Activated CD4-positive, alpha-beta memory T cell treated with anti-CD3 and anti-CD28 coated beads, Interleukin-2, amount 10 ng/mL, durations not matched to agents 7 days and 5 days (primary cell): ENCODE data around the gene PSG6. TPM values are rescaled to one million over a fixed set of nuclear protein-coding genes. Genes with fewer than 3 reads are reported as not detected.
A peak's percentile ranks its signal among the peaks of the same experiment; 100 is the strongest.
"Not testable (repeated sequence)": the region's sequence is repeated elsewhere in the genome, so short reads cannot be mapped to it uniquely, and the experiment has no call there.

Experiments
- CTCF ChIA-PET: fragments of 350-600 bp; sonication (Branson Sonifier 250); formaldehyde crosslinking; loops from one replicate; lab custom pipeline; 2021; ENCODE audit warnings: antibody characterized with exemption, inconsistent platforms; lab: Charles Lee
- POLR2A ChIA-PET: fragments of 350-600 bp; sonication (Branson Sonifier 250); formaldehyde crosslinking; loops from one replicate; lab custom pipeline; 2021; ENCODE audit warnings: antibody characterized with exemption; lab: Charles Lee
- DNase-seq: peaks from one replicate; pipeline ENCODE4 v3.0.0-alpha.2; 2020
- H3K27ac Mint-ChIP-seq: one replicate; pipeline ENCODE4 v1.8.0; 2021; ENCODE audit warnings: mild to moderate bottlenecking, mixed read lengths
- H3K27me3 Mint-ChIP-seq: one replicate; pipeline ENCODE4 v1.8.0; 2021; ENCODE audit warnings: mixed read lengths
- H3K36me3 Mint-ChIP-seq: one replicate; pipeline ENCODE4 v1.8.0; 2021; ENCODE audit warnings: low read depth, mixed read lengths
- H3K4me1 Mint-ChIP-seq: one replicate; pipeline ENCODE4 v1.8.0; 2021; ENCODE audit warnings: mixed read lengths
- H3K4me3 Mint-ChIP-seq: one replicate; pipeline ENCODE4 v1.8.0; 2021; ENCODE audit warnings: mild to moderate bottlenecking, mixed read lengths
- H3K9me3 Mint-ChIP-seq: one replicate; pipeline ENCODE4 v1.8.0; 2021; ENCODE audit warnings: mixed read lengths
- total RNA-seq, 2 experiments: library from RNA; stranded (reverse); gene quantifications; one replicate each; pipeline ENCODE4 v1.2.3, GENCODE V29; 2021

The PSG6 gene
- total RNA-seq, 2 experiments from 2014 or later: not detected

DNA sequence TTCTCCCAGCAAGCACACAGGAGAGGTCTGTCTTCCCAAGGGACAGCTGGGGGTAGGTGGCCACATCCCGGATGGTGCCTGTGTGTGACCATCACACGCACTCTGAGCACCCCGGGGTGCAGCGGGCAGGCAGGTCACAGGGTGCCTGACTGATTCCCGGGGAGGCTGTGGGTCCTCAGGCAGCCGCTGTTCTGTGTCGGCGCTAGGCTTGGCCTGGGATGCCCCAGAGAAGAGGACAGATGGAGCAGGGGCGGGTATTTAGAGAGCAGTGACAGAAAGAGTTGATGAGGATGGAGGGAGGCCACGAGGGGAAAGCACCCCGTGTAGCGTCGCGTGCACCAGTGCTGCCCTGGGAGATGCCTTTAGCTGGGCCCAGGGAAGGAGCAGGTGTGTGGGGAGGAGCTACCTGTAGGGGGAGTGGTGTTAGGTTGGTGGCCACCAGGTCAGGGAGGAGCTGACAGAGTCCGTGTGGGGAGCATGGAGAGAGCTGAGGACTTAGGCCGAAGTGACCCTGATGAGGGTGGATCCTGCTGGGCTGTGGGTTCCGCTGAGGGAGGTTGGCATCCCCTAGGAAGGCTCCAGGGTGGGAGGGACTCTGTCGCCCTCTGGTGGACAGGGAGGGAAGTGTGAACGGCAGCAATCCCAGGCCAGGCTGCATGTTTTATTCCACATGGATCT is 60.7 kb downstream of the PSG6 start:
- CTCF ChIA-PET, H3K36me3 Mint-ChIP-seq, POLR2A ChIA-PET, H3K27ac Mint-ChIP-seq, H3K4me1 Mint-ChIP-seq, H3K27me3 Mint-ChIP-seq, H3K4me3 Mint-ChIP-seq, H3K9me3 Mint-ChIP-seq: not testable (repeated sequence)
- DNase-seq: peak; percentile 36

DNA sequence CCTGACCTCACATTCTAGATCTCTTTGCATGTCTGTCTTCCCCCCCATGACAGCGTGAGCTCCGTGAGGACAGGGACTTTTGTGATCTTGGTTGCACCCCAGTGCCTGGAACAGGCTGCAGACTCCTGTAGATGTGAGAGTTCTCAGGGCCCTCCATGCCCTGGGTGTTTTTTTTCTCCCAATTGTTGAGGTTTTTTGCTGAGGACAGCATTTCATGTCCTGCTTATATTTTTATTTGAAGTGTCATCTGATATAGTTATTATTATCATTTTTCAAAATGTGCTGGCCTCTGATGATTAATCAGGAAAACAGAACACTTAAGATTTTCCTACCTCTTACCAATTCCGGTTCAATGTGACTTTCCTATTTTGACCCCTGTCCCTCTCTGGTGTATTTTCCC is 62.9 kb downstream of the PSG6 start:
- CTCF ChIA-PET, H3K27ac Mint-ChIP-seq, H3K27me3 Mint-ChIP-seq, H3K9me3 Mint-ChIP-seq, H3K4me3 Mint-ChIP-seq, POLR2A ChIA-PET, H3K36me3 Mint-ChIP-seq, DNase-seq, H3K4me1 Mint-ChIP-seq: not testable (repeated sequence)

DNA sequence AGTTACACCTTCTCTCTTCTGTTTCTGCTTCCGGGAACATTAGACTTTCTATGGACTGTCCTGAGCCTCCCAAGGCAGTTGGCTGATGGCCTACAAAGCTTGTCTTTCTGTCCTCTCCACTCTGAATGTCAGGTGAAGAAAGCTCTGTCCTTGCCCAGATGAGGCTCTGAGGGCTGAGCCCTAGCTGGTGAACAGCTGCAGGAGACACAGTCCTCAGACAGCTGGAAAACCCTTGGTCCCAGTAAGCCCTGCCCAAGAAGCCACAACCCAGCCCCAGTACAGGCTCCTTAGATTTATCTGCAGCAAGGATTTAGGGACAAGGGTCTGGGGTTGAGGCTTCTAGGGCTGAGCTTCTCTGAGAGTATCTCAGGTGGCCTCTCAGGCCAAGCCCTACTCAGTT is 64.5 kb downstream of the PSG6 start:
- H3K36me3 Mint-ChIP-seq, H3K4me1 Mint-ChIP-seq: not testable (repeated sequence)

DNA sequence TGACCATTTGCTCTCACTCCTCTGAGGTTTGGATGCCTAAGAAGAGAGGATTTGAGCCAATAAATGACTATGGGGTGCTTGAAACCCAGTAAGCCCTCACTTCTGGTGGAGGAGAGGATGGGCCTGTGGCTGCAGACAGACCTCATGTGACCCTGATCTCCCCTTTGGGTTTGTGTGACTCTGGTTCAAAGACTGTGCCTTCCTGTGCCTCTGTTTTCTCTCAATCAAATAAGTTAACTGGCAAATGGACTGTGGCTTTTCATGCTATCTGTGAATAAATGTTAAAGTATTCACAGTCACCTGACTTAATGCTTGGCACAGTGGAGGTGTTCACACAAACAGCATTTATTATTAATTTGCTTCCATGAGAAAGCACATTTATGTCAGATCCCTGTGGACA is 64.9 kb downstream of the PSG6 start:
- H3K9me3 Mint-ChIP-seq, CTCF ChIA-PET, DNase-seq, H3K36me3 Mint-ChIP-seq, H3K4me3 Mint-ChIP-seq, H3K27me3 Mint-ChIP-seq, POLR2A ChIA-PET, H3K27ac Mint-ChIP-seq, H3K4me1 Mint-ChIP-seq: not testable (repeated sequence)

More for the DNA sequence above, 64.5 kb downstream of the PSG6 start:
- H3K27ac Mint-ChIP-seq, DNase-seq, POLR2A ChIA-PET, CTCF ChIA-PET, H3K4me3 Mint-ChIP-seq, H3K27me3 Mint-ChIP-seq, H3K9me3 Mint-ChIP-seq: not testable (repeated sequence)

Other genes starting within 250 kb of the PSG6 start
- gene PSG3, start 177.4 kb downstream of the PSG6 start, total RNA-seq: not detected
- not detected for gene PSG8, start 152.2 kb downstream of the PSG6 start, total RNA-seq
- not detected for gene PSG1, start 38.2 kb downstream of the PSG6 start, total RNA-seq
- not detected for gene PSG7, start 19.3 kb upstream of the PSG6 start, total RNA-seq
- gene PSG11, start 108.6 kb upstream of the PSG6 start, total RNA-seq: not detected
- not detected for gene PSG2, start 164.8 kb upstream of the PSG6 start, total RNA-seq